GM19467 (cell line): Measurements from ENCODE around the gene SCNN1A.

Source experiments
- ATAC-seq: cut with Tn5 transposase; IDR thresholded peaks from one replicate; pipeline ENCODE4 v1.9.1; 2021; ENCODE audit warnings: mild to moderate bottlenecking, moderate library complexity; ENCODE audit not compliant: unreplicated experiment

SCNN1A gene

DNA sequence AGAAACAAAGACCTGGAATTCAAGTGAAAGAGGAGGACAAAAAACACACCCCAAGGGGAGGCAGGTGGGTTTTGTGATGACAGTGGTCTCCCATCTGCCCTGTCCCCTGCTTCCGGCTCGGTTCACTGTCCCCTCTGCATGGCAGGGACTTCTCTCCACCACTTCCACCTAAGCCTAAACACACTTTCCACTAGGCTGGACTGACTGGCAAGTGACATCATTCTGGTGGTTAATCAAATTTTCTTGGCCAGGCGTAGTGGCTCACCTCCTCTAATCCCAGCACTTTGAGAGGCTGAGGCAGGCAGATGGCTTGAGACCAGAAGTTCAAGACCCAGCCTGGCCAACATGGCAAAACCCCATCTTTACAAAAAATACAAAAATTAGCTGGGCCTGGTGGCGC is 53.0 kb downstream of the SCNN1A start:
- no peak for ATAC-seq

DNA sequence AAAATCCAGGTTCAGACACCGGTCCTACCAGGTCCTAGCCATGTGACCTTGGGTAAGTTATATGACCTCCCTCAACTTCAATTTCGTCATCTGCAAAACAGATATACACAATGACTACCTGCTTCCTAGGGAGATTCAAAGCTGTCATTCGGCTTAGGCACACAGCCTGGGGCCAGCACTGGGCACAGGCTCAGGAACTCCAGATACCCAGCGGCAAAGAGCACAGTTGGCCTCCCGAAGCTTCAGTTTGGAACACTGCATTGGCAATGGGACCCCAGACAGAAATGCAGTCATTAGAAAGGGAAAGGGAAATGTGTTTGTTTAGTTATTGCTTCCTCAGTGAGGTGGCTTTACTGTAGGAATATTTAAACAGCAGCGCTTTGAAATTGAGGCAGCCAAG is 53.5 kb downstream of the SCNN1A start:
- no peak for ATAC-seq

DNA sequence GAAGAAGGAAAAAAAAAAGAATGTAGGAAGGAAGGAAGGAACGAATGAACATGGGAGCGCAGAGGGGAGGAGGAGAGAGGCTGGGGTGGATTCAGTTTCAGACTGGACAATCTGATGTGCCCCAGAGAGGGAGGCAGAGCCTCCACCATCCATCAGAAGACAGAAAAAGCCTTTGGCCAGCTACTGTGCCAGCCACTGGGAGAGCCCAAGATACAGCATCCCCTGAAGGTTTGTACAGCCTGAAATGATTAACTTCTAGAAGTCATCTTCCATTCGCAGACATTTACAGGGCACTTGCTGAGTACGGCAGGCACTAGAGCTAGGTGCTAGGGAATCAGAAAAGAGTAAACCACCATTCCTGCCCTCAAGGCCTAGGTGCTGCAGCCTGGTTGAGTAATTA is 55.9 kb downstream of the SCNN1A start:
- ATAC-seq, result no peak

DNA sequence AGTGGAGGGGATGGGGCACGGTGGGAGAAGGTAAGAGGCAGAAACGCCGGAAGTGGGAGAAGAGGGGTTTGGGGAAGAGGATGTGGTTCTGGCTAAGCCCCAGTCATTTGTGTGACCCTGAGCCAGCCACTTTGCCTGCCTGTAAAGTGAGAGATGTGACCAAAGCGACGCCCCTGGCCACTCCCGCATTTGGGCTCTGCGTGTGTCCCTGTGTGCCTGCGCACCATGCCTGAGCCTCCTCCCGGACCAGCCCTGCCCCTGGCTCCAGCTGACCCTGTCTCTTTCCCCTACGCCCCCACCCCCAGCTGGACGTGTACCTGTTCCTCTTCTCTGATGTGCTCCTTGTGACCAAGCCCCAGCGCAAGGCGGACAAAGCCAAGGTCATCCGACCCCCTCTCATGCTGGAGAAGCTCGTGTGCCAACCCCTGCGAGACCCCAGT is 56.9 kb downstream of the SCNN1A start:
- no peak for ATAC-seq

DNA sequence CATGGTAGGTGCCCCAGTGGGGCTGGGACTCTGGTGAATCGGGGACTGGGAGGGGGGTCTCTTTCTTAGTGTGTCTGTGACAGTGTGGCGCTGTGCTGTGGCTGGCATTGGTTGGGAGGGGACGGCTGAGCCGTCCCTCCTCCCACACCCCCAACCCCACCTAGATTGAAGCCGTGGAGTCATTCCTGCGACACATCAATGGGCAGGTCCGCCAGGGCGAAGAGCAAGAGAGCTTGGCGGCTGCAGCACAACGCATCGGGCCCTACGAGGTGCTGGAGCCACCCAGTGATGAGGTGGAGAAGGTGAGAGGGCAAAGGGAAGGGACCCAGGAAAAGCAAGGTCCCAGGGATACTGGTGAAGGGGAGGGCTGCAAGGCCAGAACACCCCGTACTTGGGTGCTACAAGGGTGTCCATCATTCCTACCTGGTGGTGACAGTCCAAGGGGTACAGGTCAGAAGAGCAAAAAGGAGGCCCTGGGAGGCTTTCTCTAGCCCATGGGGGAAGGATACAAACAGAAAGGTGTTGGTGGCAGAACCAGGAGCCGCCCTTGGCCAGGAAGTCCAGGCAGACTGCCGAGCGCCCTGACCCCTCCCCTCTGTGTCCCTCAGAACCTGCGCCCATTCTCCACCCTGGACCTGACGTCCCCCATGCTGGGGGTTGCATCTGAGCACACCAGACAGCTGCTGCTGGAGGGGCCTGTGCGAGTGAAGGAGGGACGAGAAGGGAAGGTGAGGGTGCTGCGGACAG is 57.5 kb downstream of the SCNN1A start:
- no peak for ATAC-seq

DNA sequence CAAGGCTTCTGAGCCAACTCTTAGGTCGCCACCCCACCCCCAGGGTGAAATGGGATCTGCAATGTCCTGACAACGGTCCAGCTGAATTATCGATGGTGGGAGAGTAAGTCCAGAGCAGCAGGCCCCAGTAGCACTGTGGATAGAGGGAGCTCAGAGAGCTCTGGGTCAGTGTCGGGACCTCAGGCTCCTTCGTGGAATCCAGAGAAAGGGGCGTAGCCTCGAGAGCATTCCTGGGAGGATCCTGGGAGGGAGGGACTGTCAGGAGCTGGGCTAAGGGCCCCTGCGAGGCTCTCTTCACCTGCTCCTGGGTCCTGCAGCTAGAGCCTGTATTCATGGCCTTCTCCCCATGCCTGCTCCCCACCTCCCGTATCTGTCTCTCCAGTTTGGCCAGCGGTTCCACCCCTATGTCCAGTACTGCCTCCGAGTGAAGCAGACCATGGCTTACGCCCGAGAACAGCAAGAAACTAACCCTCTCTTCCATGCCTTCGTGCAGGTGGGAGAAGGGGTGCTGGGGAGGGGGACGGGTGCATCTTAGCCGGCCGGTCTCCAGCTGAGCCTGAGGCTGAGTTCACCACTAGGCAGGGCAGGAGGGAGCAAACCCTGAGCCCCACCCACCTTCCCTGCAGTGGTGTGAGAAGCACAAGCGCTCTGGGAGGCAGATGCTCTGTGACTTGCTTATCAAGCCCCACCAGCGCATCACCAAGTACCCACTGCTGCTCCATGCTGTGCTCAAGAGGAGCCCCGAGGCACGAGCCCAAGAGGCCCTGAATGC is 58.3 kb downstream of the SCNN1A start:
- ATAC-seq, result no peak

DNA sequence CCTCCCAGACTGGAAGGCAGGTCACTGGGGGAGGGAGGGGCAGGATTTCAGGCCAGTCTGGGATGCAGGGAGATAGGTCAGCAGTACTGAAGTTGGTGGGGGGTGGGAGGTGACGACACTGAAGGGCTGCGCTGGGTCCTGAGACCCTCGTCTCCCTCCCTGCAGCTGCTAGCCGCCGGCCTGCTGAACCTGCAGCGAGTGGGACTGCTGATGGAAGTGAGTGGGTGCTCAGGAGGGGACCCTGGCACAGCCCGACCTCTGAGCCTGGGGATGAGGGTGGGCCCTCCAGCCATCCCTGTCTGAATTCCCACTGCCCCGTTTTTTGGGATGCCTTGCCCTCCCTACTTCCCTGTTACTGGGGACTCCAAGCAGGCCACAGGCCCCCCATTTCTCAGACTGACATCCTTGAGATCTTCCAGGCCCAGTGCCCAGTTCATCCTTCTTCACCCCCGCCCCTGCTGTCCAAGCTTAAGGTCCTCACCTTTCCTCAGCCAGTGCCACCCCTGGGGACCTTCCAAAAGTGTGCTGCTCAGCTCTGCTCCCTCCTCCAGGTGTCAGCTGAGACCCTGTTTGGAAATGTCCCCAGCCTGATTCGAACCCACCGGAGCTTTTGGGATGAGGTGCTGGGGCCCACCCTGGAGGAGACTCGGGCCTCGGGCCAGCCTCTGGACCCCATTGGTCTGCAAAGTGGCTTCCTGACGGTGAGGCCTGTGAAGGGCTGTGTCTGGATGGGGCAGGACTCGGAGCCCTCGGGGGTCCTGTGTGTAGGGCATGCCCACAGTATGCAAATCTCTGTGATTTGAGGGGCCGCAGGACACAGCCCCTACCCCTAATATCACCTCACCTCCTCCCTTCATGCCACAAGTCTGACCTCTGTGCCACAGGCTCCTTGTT is 59.4 kb downstream of the SCNN1A start:
- ATAC-seq, result no peak

DNA sequence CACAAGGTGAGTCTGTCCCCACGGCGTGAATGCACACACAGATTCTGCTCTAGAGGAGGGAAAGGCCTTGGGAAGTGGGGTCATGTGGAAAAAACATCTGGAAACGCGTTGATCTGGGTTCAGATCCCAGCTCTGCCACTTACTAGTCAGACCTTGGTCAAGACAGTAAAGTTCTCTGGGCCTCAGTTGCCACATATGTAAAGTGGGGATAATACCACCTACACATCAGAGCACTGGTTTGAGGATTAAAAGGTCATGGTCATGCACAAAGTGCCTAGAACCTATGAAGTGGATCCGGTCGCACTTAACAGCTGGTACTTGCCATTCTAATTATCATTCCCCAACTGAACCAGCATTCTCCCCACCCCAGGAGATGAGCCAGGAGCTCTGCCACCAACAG is 60.2 kb downstream of the SCNN1A start:
- no peak for ATAC-seq

DNA sequence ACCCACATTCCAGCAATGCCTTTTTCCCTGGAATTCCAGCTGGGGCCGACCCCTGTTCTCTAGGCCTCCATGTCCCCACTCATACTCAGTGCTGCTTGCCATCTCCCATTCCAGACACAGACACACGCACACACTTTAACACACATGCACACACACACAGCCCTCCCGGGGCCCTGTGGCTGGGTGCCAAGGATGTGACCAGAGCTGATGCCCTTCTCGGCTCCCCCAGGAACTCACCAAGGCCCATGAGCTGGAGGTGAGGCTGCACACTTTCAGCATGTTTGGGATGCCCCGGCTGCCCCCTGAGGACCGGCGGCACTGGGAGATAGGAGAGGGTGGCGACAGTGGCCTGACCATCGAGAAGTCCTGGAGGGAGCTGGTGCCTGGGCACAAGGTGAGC is 60.6 kb downstream of the SCNN1A start:
- no peak for ATAC-seq

DNA sequence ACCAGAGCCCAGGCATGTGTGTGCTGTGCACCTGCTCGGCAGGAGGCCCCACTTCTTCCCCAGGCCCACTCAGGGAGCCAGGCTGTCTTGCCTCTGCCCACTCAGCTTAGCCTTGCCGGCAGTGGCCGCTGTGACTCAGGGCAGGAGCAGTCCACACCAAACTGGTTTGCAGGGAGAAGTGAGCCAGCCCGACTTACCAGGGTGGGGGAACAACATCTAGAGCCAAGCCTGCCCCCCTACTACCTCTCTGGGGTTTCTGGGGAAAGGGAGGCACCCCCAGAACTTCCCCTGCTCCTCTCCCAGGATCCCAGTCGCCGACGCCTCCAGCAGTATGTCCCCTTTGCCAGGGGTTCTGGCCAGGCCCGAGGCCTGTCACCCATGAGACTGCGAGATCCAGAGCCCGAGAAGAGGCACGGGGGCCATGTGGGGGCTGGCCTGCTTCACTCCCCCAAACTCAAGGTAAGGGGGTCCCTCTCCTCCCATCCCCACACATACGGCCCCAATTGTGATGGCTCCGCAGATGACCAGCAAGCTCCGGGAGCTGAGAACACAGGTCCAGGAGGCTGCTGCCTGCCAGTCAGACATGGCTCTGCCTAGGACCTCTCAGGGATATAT is 61.9 kb downstream of the SCNN1A start:
- no peak for ATAC-seq

DNA sequence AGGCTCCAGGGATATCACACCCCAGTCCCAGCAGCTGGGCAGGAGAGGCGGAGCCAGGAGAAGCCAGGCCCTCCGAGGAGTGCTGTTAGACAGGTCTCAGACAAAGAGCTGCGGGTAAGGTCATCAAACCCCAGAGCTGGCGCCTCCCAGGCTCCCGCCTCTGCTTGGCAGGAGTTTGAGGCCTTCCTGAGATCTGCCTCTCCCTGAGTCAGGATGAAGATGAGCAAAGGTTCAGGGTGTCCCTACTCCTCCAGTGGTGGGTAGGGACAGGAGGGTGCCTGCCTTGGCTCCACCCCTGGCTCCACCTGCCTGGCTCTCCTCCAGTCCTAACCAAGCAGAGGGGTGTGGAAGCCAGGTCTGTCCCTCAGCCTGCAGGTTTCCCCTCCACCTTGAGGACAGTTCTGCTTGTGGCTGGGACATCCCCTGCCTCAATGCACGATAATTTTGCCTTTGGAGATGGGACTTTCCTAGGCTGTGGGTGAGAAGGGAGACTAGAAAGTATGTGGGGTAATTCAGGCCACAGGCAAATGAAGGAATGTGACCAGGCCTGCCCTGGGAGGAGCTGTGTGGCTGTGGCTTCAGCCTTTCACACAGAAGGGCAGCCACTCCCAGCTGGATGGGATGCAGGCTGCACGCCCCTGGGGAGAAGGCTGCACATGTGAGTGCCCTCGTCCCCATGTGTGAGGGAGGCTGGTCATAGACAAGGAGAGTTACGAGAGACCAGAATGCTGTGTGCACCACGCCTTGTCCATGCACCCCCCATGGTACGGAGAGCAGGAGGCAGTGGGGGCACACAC is 62.6 kb downstream of the SCNN1A start:
- no peak for ATAC-seq

DNA sequence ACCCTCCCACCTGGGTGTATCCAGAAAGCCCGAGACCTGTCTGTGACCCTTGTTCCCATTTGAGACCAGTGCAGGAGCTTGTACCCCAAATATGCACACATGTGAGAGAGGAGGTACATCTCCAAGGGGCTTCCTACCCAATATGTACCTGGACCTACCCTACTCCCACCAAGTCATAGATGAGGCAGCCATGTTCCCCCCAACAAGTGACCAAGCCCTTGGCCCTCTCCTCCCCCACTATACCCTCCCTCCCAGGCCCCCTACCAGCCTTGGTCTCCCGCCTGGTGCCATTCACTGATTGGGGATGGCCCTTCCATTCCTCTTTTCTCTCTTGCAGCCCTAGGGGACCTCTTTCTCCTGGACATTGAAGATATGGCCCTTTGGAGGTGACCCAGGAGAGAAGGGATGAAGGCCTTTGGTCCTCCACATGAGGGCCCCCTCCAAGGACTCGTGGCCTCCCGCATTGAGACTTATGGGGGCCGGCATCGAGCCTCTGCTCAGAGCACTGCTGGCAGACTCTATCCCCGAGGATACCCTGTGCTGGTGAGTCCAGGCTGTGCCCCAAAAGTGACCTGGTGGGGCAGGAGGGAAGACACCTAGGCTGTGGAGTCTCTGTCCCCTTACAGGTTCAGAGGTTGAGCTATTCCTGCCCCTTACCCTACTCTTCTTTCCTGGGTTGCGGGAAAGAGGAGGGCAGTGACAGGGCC is 63.4 kb downstream of the SCNN1A start:
- no peak for ATAC-seq

DNA sequence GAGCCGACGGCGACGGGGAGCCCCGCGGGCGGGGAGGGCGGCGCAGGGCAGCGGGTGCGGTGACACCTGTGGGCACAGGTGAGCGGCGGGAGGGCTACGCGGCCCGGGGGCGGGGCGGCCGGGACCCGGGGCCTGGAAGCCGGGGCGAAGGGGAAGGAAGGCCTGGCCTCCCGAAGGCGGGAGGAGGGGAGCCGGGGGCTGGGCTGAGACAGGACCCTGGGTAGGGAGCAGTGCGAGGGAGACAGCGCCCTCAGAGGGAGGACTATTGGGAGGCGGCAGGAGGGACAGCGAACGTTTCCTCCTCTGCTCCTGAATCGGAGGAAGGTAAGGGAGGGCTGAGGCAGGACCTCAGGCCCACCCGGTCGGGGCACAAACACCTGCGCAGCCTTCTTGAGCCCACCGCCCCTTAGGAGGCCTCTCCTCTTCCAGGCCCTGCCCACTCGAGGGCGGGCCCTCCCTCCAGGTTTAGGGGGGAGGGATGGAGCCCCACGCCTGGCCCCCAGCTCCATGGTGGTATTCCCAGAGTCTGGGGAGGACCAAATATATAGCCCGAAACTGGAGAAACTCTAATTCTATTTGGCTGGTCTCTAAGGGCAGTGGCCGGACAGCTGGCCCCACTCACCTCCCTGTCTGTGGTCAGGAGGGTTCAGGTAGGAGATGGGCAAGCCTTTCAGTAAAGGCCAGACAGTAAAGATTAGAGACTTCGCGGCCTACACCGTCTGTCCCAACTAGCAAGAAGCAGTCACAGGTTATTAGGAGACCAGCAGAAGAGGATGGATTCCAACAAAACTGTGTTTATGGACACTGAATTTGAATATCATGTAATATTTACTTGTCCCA is 64.4 kb downstream of the SCNN1A start:
- no peak for ATAC-seq

DNA sequence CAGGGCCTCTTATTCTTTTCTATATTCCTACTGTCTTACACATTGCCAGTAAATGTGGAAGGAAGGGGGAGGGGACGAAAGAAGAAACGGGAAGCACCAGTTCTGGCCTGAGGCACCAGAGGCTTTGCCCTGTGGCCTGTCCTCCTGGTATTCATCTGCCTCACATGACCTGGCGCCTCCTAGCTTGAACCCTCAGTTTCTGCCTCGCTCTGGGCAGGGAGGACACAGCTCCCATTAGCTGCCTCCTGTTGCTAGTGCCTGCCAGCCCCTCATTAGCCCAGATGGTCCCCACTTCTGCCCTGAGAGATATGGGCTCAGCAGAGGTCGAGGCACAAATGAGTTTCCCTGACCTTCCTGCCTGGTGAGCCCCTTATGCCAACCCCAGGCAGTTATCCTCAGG is 67.8 kb downstream of the SCNN1A start:
- no peak for ATAC-seq

DNA sequence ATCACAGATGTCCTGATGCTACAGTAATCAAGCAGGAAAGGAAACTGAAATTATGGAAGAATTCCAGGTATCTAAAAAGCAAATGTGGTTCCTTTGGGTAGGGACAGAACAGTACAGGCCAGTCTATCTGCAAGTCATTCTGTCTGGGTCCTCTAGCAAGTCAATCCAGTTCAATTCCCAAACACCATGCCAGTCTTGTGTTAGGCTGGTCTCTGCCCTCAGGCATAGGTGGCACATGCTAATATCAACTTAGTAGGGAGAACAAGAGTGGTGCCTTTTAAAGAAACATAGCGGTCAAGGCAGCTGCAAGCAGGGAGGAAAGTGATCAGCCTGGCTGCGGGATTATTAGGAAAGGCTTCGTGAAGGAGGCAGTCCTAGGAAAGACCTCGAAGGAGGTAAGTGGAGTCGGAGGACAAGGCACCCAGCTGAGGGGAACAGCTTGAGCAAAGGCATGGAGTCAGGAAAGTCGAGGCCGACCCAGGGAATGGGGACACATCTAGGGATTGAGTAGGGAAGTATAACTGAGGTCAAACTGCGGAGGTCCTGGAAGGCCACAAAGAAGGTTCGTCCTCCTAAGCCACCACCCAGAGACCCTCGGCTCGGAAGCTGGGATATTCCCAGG is 68.7 kb downstream of the SCNN1A start:
- no peak for ATAC-seq

DNA sequence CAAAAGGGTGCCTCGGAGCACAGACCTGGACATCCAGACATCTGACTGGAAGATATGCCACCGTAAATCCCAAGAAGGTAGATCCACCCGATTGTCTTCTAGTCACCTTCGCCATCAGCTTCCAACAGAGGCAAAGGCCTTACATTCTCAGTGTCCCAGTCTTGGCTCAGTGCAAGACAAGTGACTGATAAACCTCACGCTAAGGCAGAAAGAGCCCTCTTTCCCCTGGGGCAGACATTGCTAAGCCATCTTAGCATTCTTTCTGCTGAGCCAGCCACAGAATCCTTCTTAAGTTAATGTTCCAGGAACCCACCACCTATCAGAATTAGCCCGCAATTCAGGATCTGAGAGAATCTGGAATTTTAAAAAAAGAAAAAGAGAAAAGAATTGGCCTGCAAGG is 69.2 kb downstream of the SCNN1A start:
- no peak for ATAC-seq

DNA sequence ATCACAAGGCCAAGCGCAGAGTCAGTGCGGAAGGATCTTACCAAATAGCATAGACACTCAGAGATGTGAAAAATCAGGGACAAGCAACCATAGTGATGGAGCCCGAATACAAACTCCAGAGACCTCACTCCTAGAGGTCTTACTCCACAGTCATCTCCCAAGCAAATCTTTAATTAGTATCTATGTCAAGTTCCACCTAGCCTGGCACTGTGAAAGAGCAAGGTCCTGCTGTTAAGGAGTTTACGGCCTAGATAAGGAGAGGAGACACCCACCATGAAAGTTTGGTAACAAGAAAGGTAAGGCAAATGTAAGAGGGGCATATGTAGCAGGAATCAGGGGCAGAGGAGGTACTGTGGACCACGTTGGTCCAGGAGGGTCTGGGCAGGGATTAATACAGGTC is 72.3 kb downstream of the SCNN1A start:
- ATAC-seq, result no peak

DNA sequence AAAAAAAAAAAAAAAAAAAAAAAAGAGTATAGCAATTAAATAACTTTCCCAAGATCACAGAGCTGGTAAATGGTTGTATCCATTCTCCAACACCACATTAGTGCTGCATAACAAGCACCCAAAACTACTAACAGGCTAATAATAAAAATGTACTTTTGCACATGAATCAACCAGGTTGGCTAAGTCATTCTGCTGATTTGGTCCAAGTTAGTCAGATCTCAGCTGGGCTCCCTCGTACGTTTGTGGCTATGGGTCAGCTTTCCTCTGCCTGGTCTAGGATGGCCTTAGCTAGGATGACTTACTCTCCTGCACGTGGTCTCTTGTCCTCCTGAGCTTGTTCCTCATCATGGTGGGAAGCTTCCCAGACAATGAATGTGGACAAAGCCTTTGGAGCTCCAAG is 72.7 kb downstream of the SCNN1A start:
- ATAC-seq, result no peak
